OCI-LY7 (cell line): ENCODE results near the gene FAM72B.
"Not testable (repeated sequence)": the region's sequence is repeated elsewhere in the genome, so short reads cannot be mapped to it uniquely, and the experiment has no call there.

Source experiments
- EZH2phosphoT487 ChIP-seq: fragments of 200-600 bp; sonication (generic); IDR thresholded peaks from 2 replicates; pipeline ENCODE4 v1.6.1; 2018; ENCODE audit warnings: low read depth, borderline replicate concordance, mild to moderate bottlenecking, mixed run types, antibody characterized with exemption, low read length, moderate library complexity, mixed read lengths
- TF ChIP-seq, protein P1 (sequence below): fragments of 200-600 bp; sonication (generic); conservative IDR thresholded peaks from 2 replicates; pipeline ENCODE4 v1.5.1; 2014; ENCODE audit warnings: mild to moderate bottlenecking, antibody characterized with exemption, low read length, moderate library complexity, mixed read lengths

DNA sequence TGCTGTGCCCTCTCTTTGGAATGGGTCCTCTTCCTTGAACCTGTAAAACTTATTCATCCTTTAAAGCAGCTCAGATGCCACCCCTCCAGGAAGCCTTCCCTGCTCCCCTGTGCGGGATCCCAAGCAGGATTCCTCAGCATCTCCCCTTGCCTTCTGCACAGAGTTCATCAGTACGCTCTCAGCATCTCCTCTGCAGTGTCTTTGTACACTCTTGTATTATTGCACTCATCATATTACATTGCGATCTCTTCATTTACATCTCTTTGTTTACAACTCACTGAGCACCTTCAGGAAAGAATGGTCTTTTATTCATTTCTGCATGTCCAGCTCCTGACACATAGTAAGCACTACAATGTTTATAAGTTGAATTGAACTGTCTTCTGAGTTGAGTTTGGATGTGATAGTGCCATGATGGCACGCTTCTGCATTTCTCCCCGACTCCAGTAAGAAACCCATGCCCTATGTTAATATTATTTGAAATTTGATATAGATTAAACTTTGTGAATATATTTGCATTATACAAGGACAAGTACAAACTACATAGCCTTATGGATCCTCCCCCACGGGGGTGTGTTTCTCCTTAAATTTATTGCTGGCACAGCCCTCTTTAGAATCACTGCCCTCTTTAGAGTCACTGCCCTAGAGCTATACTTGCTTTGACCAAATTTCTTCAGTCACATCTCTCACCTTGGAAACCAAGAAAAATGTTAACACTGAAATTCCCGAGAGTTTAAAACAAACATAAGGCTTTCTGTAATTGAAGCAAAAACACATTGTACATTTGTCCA lies 13.1 kb upstream of the FAM72B start:
- TF ChIP-seq, protein P1, sequence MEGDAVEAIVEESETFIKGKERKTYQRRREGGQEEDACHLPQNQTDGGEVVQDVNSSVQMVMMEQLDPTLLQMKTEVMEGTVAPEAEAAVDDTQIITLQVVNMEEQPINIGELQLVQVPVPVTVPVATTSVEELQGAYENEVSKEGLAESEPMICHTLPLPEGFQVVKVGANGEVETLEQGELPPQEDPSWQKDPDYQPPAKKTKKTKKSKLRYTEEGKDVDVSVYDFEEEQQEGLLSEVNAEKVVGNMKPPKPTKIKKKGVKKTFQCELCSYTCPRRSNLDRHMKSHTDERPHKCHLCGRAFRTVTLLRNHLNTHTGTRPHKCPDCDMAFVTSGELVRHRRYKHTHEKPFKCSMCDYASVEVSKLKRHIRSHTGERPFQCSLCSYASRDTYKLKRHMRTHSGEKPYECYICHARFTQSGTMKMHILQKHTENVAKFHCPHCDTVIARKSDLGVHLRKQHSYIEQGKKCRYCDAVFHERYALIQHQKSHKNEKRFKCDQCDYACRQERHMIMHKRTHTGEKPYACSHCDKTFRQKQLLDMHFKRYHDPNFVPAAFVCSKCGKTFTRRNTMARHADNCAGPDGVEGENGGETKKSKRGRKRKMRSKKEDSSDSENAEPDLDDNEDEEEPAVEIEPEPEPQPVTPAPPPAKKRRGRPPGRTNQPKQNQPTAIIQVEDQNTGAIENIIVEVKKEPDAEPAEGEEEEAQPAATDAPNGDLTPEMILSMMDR, result not testable (repeated sequence)
- not testable (repeated sequence) for TF ChIP-seq EZH2phosphoT487
